Stomach (tissue), 9 donors: ENCODE results near the gene DACH2. TPM values are rescaled to one million over a fixed set of nuclear protein-coding genes. Genes with fewer than 3 reads are reported as not detected.

Source experiments
- DNase-seq, 2 donors: peaks; one replicate each; pipeline versions ENCODE4 v3.0.0 to v3.0.0-alpha.2; 2013 to 2019
- H3K27ac ChIP-seq, 5 donors: fragments of 200-600 bp in 4 of 5; sonication (generic) in 4 of 5; one replicate each; pipeline ENCODE4 v1.5.1; 2013 to 2019; ENCODE audit warnings: mild to moderate bottlenecking in 1 of 5, moderate library complexity in 1 of 5
- H3K27me3 ChIP-seq, 3 donors: fragments of 200-600 bp; sonication (generic); one replicate each; pipeline ENCODE4 v1.5.1; 2017 to 2019; ENCODE audit warnings: mixed run types in 1 of 3
- H3K36me3 ChIP-seq, 4 donors: fragments of 200-600 bp; sonication (generic); 1 replicate in 3 of 4; 2 replicates in 1 of 4; pipeline ENCODE4 v1.5.1; 2016 to 2019
- H3K4me1 ChIP-seq, 4 donors: fragments of 200-600 bp; sonication (generic); one replicate each; pipeline ENCODE4 v1.5.1; 2016 to 2019
- H3K4me3 ChIP-seq, 4 donors: fragments of 200-600 bp; sonication (generic) in 3 of 4; one replicate each; pipeline ENCODE4 v1.5.1; 2016 to 2019; ENCODE audit warnings: mild to moderate bottlenecking in 1 of 4
- H3K9me3 ChIP-seq, 4 donors: fragments of 200-600 bp; sonication (generic); one replicate each; pipeline ENCODE4 v1.5.1; 2016 to 2019
- EP300 ChIP-seq: sonication (generic); formaldehyde crosslinking; IDR thresholded peaks from one replicate; pipeline ENCODE4 v1.6.1; 2017; ENCODE audit warnings: antibody characterized with exemption
- POLR2A ChIP-seq, 4 donors: fragments of 450-650 bp; IDR thresholded peaks; one replicate each; pipeline ENCODE4 v1.6.1; 2016; ENCODE audit warnings: antibody characterized with exemption in 4 of 4, control low read depth in 2 of 4, mild to moderate bottlenecking in 1 of 4, moderate library complexity in 1 of 4
- POLR2AphosphoS5 ChIP-seq, 3 donors: sonication (generic); formaldehyde crosslinking; IDR thresholded peaks; one replicate each; pipeline ENCODE4 v1.6.1; 2016; ENCODE audit warnings: antibody characterized with exemption in 3 of 3
- WGBS, 5 donors: extraction: QIAGEN DNeasy Blood & Tissue Kit in 3 of 5; methylation state at CpG; one replicate each; pipeline versions ENCODE4 v1.1.5 to v1.1.7; 2013 to 2018; 5-methylcytosine and 5-hydroxymethylcytosine counted together
- intact Hi-C: fragments of 100-400 bp; cut with DNase I; formaldehyde crosslinking; loops from one replicate; pipeline ENCODE4 v1.15.1; 2023; ENCODE audit warnings: low total_unique reads
- polyA plus RNA-seq, 3 donors: library from polyadenylated mRNA; stranded (reverse); fragments of 200-250 nt; gene quantifications; one replicate each; pipeline ENCODE4 v1.2.3, GENCODE V29; 2013
- total RNA-seq, 5 donors: library from RNA; depleted of rRNA; stranded (reverse); fragments of >200 nt; gene quantifications; one replicate each; pipeline versions ENCODE4 v1.1.0 to v1.2.3, GENCODE V29; 2014 to 2016
- TF ChIP-seq, protein P1 (sequence below), 7 experiments: fragments of 450-650 bp in 4 of 7; fragments of 200-600 bp in 3 of 7; sonication (generic) in 3 of 7; IDR thresholded peaks; one replicate each; pipeline ENCODE4 v1.5.1; 2016 to 2019; ENCODE audit warnings: antibody characterized with exemption in 7 of 7, control low read depth in 2 of 7, mild to moderate bottlenecking in 1 of 7
- donor health status: healthy with polysubstance abuse.
- donor health status: Bipolar disorder and iron deficiency.
- donor health status: healthy.

Gene DACH2
- total and polyA plus RNA-seq, 8 donors: 0.10 to 6.1 (median 0.25) TPM; not detected in 3

DNA sequence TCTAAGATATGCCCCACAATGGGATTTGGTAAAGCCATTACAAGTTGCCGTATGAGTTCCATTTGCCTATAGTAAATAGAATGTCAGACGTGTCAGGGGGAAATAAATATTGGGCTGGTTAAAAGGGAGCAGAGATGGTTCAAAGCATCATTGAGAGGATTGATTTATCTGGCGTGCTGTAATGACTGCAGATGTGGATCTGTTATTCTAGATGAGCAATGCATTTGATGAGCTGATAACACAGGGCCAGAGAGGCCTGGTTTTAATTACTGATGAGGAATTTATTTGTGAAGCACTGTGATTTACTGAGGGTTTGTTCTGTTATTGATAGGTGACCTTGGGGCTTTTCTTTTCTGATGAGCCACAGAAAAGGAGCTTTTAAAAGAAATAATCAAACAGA, 62.5 kb downstream of the DACH2 start:
- intact Hi-C loops: no loop called here
- no peak for TF ChIP-seq POLR2AphosphoS5 (IDR thresholded peaks at IDR 0.05)
- TF ChIP-seq POLR2A (IDR thresholded peaks at IDR 0.05): no peak
- no peak for TF ChIP-seq EP300
- TF ChIP-seq, protein P1, sequence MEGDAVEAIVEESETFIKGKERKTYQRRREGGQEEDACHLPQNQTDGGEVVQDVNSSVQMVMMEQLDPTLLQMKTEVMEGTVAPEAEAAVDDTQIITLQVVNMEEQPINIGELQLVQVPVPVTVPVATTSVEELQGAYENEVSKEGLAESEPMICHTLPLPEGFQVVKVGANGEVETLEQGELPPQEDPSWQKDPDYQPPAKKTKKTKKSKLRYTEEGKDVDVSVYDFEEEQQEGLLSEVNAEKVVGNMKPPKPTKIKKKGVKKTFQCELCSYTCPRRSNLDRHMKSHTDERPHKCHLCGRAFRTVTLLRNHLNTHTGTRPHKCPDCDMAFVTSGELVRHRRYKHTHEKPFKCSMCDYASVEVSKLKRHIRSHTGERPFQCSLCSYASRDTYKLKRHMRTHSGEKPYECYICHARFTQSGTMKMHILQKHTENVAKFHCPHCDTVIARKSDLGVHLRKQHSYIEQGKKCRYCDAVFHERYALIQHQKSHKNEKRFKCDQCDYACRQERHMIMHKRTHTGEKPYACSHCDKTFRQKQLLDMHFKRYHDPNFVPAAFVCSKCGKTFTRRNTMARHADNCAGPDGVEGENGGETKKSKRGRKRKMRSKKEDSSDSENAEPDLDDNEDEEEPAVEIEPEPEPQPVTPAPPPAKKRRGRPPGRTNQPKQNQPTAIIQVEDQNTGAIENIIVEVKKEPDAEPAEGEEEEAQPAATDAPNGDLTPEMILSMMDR (IDR thresholded peaks at IDR 0.05): no peak
- Histone ChIP-seq H3K4me1 (no peaks in the 10 kb centered on the region), H3K27me3 (no peaks in the 10 kb centered on the region), H3K36me3 (no peaks in the 10 kb centered on the region), H3K4me3 (no peak overlapping the region), H3K9me3 (no peaks in the 10 kb centered on the region), H3K27ac (no peak overlapping the region)
- DNase-seq: peak in 1 of 2 donors; percentile 1
- WGBS, 5 donors: 51 to 67% (median 57%) methylated on average over 3 of the region's 3 CpGs

DNA sequence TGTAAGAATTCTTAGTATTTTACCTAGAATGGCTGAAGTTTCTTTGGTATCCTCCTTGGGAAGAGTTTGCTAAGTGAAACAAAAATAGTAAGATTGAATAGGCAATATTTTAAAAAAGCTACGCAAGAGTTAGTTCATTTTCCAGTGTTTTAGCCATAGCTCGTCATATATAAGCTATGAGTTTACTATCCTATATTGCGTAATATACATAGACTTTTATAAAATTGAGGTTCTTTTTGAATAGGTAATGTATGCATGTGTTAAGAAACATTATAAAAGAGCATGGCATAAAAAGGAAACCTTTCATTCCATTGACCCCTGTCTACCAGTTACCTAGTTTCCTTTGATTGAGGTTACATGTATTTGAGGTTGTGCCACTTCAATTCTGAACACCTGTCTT, 67.0 kb downstream of the DACH2 start:
- H3K4me1 ChIP-seq: no peaks in the 10 kb centered on the region
- TF ChIP-seq EP300 (no peak), POLR2AphosphoS5 (IDR thresholded peaks at IDR 0.05) (no peak), POLR2A (IDR thresholded peaks at IDR 0.05) (no peak)
- TF ChIP-seq, protein P1 (IDR thresholded peaks at IDR 0.05): no peak
- H3K27me3 ChIP-seq: no peaks in the 10 kb centered on the region
- H3K4me3 ChIP-seq: no peak overlapping the region
- DNase-seq: no peak
- H3K27ac ChIP-seq: no peak overlapping the region
- H3K36me3 ChIP-seq: no peaks in the 10 kb centered on the region
- 85 to 96% (median 93%) methylated on average over 3 of the region's 3 CpGs for WGBS, 5 donors
- no peaks in the 10 kb centered on the region for H3K9me3 ChIP-seq
- intact Hi-C loops: no loop called here

GRCh38 chrX:86237482-86237881, 89.2 kb downstream of the DACH2 start:
- DNase-seq: no peak
- Histone ChIP-seq H3K36me3 (no peaks in the 10 kb centered on the region), H3K4me1 (no peaks in the 10 kb centered on the region), H3K27ac (no peak overlapping the region), H3K9me3 (peaks cover 0 to 15% (median 12%) of the 10 kb centered on the region in 4 donors), H3K27me3 (no peaks in the 10 kb centered on the region), H3K4me3 (no peak overlapping the region)
- TF ChIP-seq EP300: no peak
- TF ChIP-seq POLR2AphosphoS5 (IDR thresholded peaks at IDR 0.05): no peak
- TF ChIP-seq, protein P1 (IDR thresholded peaks at IDR 0.05): no peak
- no peak for TF ChIP-seq POLR2A (IDR thresholded peaks at IDR 0.05)
- 60 to 83% (median 75%) methylated on average over 3 to 6 of the region's 6 CpGs for WGBS, 5 donors
- intact Hi-C loops: no loop called here

GRCh38 chrX:86241547-86241946, 93.3 kb downstream of the DACH2 start:
- no peak for TF ChIP-seq POLR2AphosphoS5 (IDR thresholded peaks at IDR 0.05)
- TF ChIP-seq EP300: no peak
- TF ChIP-seq, protein P1 (IDR thresholded peaks at IDR 0.05): no peak
- TF ChIP-seq POLR2A (IDR thresholded peaks at IDR 0.05): no peak

More at GRCh38 chrX:86241547-86241946, 93.3 kb downstream of the DACH2 start:
- 79 to 100% (median 100%) methylated on average over 1 of the region's 1 CpG for WGBS, 5 donors
- Histone ChIP-seq H3K4me1 (no peaks in the 10 kb centered on the region), H3K27ac (no peak overlapping the region), H3K4me3 (no peak overlapping the region), H3K27me3 (no peaks in the 10 kb centered on the region), H3K9me3 (peaks cover 0 to 18% (median 14%) of the 10 kb centered on the region in 4 donors), H3K36me3 (no peaks in the 10 kb centered on the region)
- intact Hi-C loops: no loop called here
- no peak for DNase-seq
